Activated effector memory CD4-positive, alpha-beta T cell treated with anti-CD3 and anti-CD28 coated beads, Interleukin-2, amount 50 U/mL, for 16 hours (primary cell): ENCODE data around the gene KCNJ13.
"Not testable (repeated sequence)": the region's sequence is repeated elsewhere in the genome, so short reads cannot be mapped to it uniquely, and the experiment has no call there.

Experiments used
- DNase-seq: peaks from one replicate; pipeline ENCODE4 v3.0.0-alpha.2; 2020

Gene KCNJ13

GRCh38 chr2:232761301-232761907 lies 15.0 kb downstream of the KCNJ13 start:
- peak; percentile 67 for DNase-seq

GRCh38 chr2:232757905-232758304 lies 18.5 kb downstream of the KCNJ13 start:
- DNase-seq, result no peak

- DNase-seq, result no peak
Observed at GRCh38 chr2:232750135-232750671, 26.2 kb downstream of the KCNJ13 start.

- no peak for DNase-seq
Observed at GRCh38 chr2:232749331-232749730, 27.0 kb downstream of the KCNJ13 start.

- no peak for DNase-seq
Observed at GRCh38 chr2:232748038-232748437, 28.3 kb downstream of the KCNJ13 start.

- DNase-seq, result no peak
Observed at GRCh38 chr2:232744963-232745362, 31.4 kb downstream of the KCNJ13 start.

- no peak for DNase-seq
Observed at GRCh38 chr2:232741972-232742371, 34.4 kb downstream of the KCNJ13 start.

- DNase-seq, result no peak
Observed at GRCh38 chr2:232741294-232741693, 35.1 kb downstream of the KCNJ13 start.

GRCh38 chr2:232731470-232731869 lies 44.9 kb downstream of the KCNJ13 start:
- no peak for DNase-seq

GRCh38 chr2:232728785-232729184 lies 47.6 kb downstream of the KCNJ13 start:
- DNase-seq, result no peak

GRCh38 chr2:232723027-232723426 lies 53.3 kb downstream of the KCNJ13 start:
- no peak for DNase-seq

- DNase-seq, result no peak
Observed at GRCh38 chr2:232721882-232722281, 54.5 kb downstream of the KCNJ13 start.

GRCh38 chr2:232721261-232721660 lies 55.1 kb downstream of the KCNJ13 start:
- no peak for DNase-seq

- DNase-seq, result not testable (repeated sequence)
Observed at GRCh38 chr2:232720056-232720455, 56.3 kb downstream of the KCNJ13 start.
